HCT116 (cell line): ENCODE data around the gene POLR1D.

Experiments
- POLR2A ChIP-seq: IDR thresholded peaks from 2 replicates; pipeline ENCODE4 v1.7.0; 2011; ENCODE audit warnings: borderline replicate concordance; ENCODE audit not compliant: insufficient read depth, insufficient read length; ENCODE audit errors: extremely low read depth
- POLR2AphosphoS5 ChIP-seq: IDR thresholded peaks from 2 replicates; pipeline ENCODE4 v1.6.1; 2011; ENCODE audit warnings: mild to moderate bottlenecking, low read depth, low read length, moderate library complexity

GRCh38 chr13:27621116-27621365 lies 651 bp upstream of the POLR1D start:
- TF ChIP-seq POLR2AphosphoS5 (no peak), POLR2A (no peak)
